H1 (cell line): ENCODE data around the gene CTBP2. TPM values are rescaled to one million over a fixed set of nuclear protein-coding genes. Genes with fewer than 3 reads are reported as not detected.

Experiments
- KDM1A ChIP-seq: fragments of 200-600, 300-600 bp; sonication (generic); IDR thresholded peaks from 2 replicates; pipeline ENCODE4 v1.7.1; 2016; ENCODE audit warnings: mild to moderate bottlenecking, low read length, borderline replicate concordance
- polyA plus RNA-seq, 7 experiments: library from polyadenylated mRNA; depleted of rRNA in 3 of 7; stranded (reverse) in 5 of 7; unstranded in 2 of 7; fragments of >200 nt in 5 of 7; fragments of 200-250 nt in 2 of 7; gene quantifications; 1 replicate in 5 of 7; 2 replicates in 1 of 7; 4 replicates in 1 of 7; pipeline versions ENCODE4 v1.2.1 to v1.2.3, GENCODE V29; 2011 to 2013; ENCODE audit warnings: missing spikeins in 2 of 7, mixed read lengths in 2 of 7
- total RNA-seq: library from RNA; stranded (reverse); fragmentation: NEBNext Ultra II Directional; extraction: Animal tissue kit (Norgen Biotek cat#: 25700); gene quantifications from 2 replicates; pipeline ENCODE4 v1.2.1, GENCODE V29; 2021

Gene CTBP2
- total and polyA plus RNA-seq, 2 of the 8 experiments (the other 6 are each of a cell fraction or from before 2014, with no cell fraction given) = 208 to 221 TPM

DNA sequence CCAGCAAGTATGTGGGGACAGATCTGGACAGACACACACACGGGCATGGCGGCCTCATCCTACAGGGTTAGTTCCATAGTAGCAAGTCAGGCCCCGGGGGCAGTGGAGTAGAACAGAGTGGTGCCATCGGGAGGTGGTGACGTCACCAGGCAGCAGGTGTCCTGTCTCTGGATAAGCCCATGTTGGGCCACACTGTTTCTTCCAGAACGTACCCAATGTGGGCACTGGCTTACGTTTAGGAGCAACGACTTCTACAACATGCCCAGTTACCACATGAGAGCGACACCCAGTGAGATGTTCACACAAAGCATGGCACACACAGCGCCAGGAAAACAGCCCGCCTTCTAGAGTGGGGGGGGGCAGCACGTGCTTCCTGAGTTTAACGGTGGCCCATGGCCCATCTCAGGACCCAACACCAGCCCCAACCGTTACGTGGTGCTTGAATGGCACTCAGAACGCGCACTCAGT lies 67.8 kb downstream of the CTBP2 start (continued):
- TF ChIP-seq KDM1A = no peak
